T-cell (primary cell): ENCODE measurements around the gene HMX2. TPM values are rescaled to one million over a fixed set of nuclear protein-coding genes. Genes with fewer than 3 reads are reported as not detected.

ENCODE experiments used
- ATAC-seq, 4 experiments: fragments of 200-7000 bp in 3 of 4; fragments of 150-1000 bp in 1 of 4; cut with Tn5 transposase; replicated peaks in 1 of 4; 1 replicate in 3 of 4; 2 replicates in 1 of 4; pipeline ENCODE4 v1.10.0; 2021; ENCODE audit warnings: moderate library complexity in 3 of 4, mild to moderate bottlenecking in 2 of 4, moderate number of reproducible peaks in 1 of 4
- CTCF ChIA-PET, 2 donors: fragments of 300-600 bp; sonication (Branson Sonifier 250); formaldehyde crosslinking; loops; one replicate each; lab custom pipeline; 2022; ENCODE audit warnings: antibody characterized with exemption in 2 of 2; lab: Charles Lee
- POLR2A ChIA-PET, 2 donors: fragments of 300-600 bp; sonication (Branson Sonifier 250); formaldehyde crosslinking; loops; one replicate each; lab custom pipeline; 2022; ENCODE audit warnings: antibody characterized with exemption in 2 of 2; lab: Charles Lee
- DNase-seq, 35 experiments: peaks; one replicate each; pipeline versions ENCODE4 v3.0.0 to v3.0.0-alpha.2; 2013 to 2023
- H3K27ac ChIP-seq: one replicate; pipeline ENCODE4 v1.5.1; 2013; ENCODE audit warnings: low read length
- H3K27me3 ChIP-seq, 2 experiments: replicated peaks in 1 of 2; 1 replicate in 1 of 2; 2 replicates in 1 of 2; pipeline versions ENCODE4 v1.6.1 to v1.7.0; 2013; ENCODE audit warnings: low read length in 1 of 2, mixed read lengths in 1 of 2; ENCODE audit not compliant: control insufficient read depth in 2 of 2, insufficient read depth in 2 of 2; ENCODE audit errors: extremely low read depth in 1 of 2
- H3K36me3 ChIP-seq, 2 donors: 1 replicate in 1 of 2; 2 replicates in 1 of 2; pipeline versions ENCODE4 v1.6.1 to v1.7.0; 2013; ENCODE audit warnings: low read length in 1 of 2; ENCODE audit not compliant: control insufficient read depth in 2 of 2, insufficient read depth in 1 of 2; ENCODE audit errors: extremely low read depth in 1 of 2
- H3K4me1 ChIP-seq, 2 experiments: 1 replicate in 1 of 2; 2 replicates in 1 of 2; pipeline versions ENCODE4 v1.6.1 to v1.7.0; 2013; ENCODE audit warnings: low read length in 2 of 2, mixed read lengths in 1 of 2; ENCODE audit not compliant: insufficient read depth in 2 of 2, control insufficient read depth in 1 of 2; ENCODE audit errors: extremely low read depth in 1 of 2
- H3K4me3 ChIP-seq, 2 donors: 1 replicate in 1 of 2; 2 replicates in 1 of 2; pipeline versions ENCODE4 v1.5.1 to v1.7.0; 2013; ENCODE audit warnings: mild to moderate bottlenecking in 2 of 2, low read length in 1 of 2, moderate library complexity in 1 of 2; ENCODE audit not compliant: control insufficient read depth in 1 of 2; ENCODE audit errors: extremely low read depth in 1 of 2
- H3K9me3 ChIP-seq: 2 replicates; pipeline ENCODE4 v1.7.0; 2013
- H3K27ac Mint-ChIP-seq, 2 donors: one replicate each; pipeline ENCODE4 v1.8.0; 2020 to 2021; ENCODE audit warnings: mild to moderate bottlenecking in 2 of 2, mixed read lengths in 2 of 2
- H3K27me3 Mint-ChIP-seq, 2 donors: one replicate each; pipeline ENCODE4 v1.8.0; 2021 to 2022; ENCODE audit warnings: mixed read lengths in 2 of 2
- H3K36me3 Mint-ChIP-seq: one replicate; pipeline ENCODE4 v1.8.0; 2021; ENCODE audit warnings: mixed read lengths
- H3K4me1 Mint-ChIP-seq, 3 donors: one replicate each; pipeline ENCODE4 v1.8.0; 2020 to 2022; ENCODE audit warnings: mixed read lengths in 3 of 3, mild to moderate bottlenecking in 1 of 3
- H3K4me3 Mint-ChIP-seq, 3 donors: one replicate each; pipeline ENCODE4 v1.8.0; 2020 to 2022; ENCODE audit warnings: mild to moderate bottlenecking in 3 of 3, mixed read lengths in 3 of 3, moderate library complexity in 3 of 3
- H3K9me3 Mint-ChIP-seq, 3 donors: one replicate each; pipeline ENCODE4 v1.8.0; 2020 to 2022; ENCODE audit warnings: mixed read lengths in 3 of 3
- WGBS: methylation state at CpG from one replicate; pipeline ENCODE4 v1.1.5; 2013; ENCODE audit warnings: missing lambda C conversion rate; ENCODE audit not compliant: insufficient coverage; 5-methylcytosine and 5-hydroxymethylcytosine counted together
- total RNA-seq, 35 experiments: library from RNA in 6 of 35; stranded (reverse) in 6 of 35; fragments of 120-200 nt in 1 of 35; gene quantifications; one replicate each; pipeline versions ENCODE4 v1.2.1 to v1.2.4 and lab custom pipeline; 2013 to 2026

HMX2 gene
- total RNA-seq, 5 donors from 2014 or later (not counting 1 experiment from before 2014, with no cell fraction given): not detected

GRCh38 chr10:123117644-123118417 lies 30.1 kb upstream of the HMX2 start:
- no peak overlapping the region for H3K27ac Mint-ChIP-seq
- H3K36me3 Mint-ChIP-seq: no peaks in the 10 kb centered on the region
- Histone ChIP-seq H3K27me3 (peaks cover 7 to 38% of the 10 kb centered on the region in 2 experiments), H3K4me1 (no peaks in the 10 kb centered on the region), H3K9me3 (no peaks in the 10 kb centered on the region), H3K27ac (no peak overlapping the region), H3K36me3 (no peaks in the 10 kb centered on the region), H3K4me3 (no peak overlapping the region)
- H3K4me1 Mint-ChIP-seq: no peaks in the 10 kb centered on the region
- ATAC-seq (no peak), DNase-seq (no peak)
- peaks cover 50 to 54% of the 10 kb centered on the region in 2 donors for H3K27me3 Mint-ChIP-seq
- H3K4me3 Mint-ChIP-seq: no peak overlapping the region
- 16% methylated on average over 17 of the region's 26 CpGs for WGBS
- ChIA-PET CTCF (no interaction called here), POLR2A (no interaction called here)
- H3K9me3 Mint-ChIP-seq: no peaks in the 10 kb centered on the region

- no peak overlapping the region for H3K4me3 Mint-ChIP-seq
- DNase-seq (no peak), ATAC-seq (no peak)
- H3K4me1 Mint-ChIP-seq: no peaks in the 10 kb centered on the region
- Histone ChIP-seq H3K4me3 (no peak overlapping the region), H3K4me1 (no peaks in the 10 kb centered on the region), H3K27me3 (peaks cover 7 to 41% of the 10 kb centered on the region in 2 experiments), H3K36me3 (no peaks in the 10 kb centered on the region), H3K27ac (no peak overlapping the region), H3K9me3 (no peaks in the 10 kb centered on the region)
- H3K27ac Mint-ChIP-seq: no peak overlapping the region
- ChIA-PET CTCF (no interaction called here), POLR2A (no interaction called here)
- H3K27me3 Mint-ChIP-seq: peaks cover 47 to 51% of the 10 kb centered on the region in 2 donors
- H3K9me3 Mint-ChIP-seq: no peaks in the 10 kb centered on the region
- WGBS: 70% methylated on average over 7 of the region's 8 CpGs
- H3K36me3 Mint-ChIP-seq: no peaks in the 10 kb centered on the region
Observed at GRCh38 chr10:123119081-123119480, 28.9 kb upstream of the HMX2 start.

GRCh38 chr10:123126246-123126645 lies 21.7 kb upstream of the HMX2 start:
- H3K4me1 Mint-ChIP-seq: no peaks in the 10 kb centered on the region
- ATAC-seq: no peak
- DNase-seq: no peak
- Histone ChIP-seq H3K27me3 (peaks cover 12 to 18% of the 10 kb centered on the region in 2 experiments), H3K4me1 (no peaks in the 10 kb centered on the region), H3K9me3 (no peaks in the 10 kb centered on the region), H3K4me3 (no peak overlapping the region), H3K36me3 (no peaks in the 10 kb centered on the region), H3K27ac (no peak overlapping the region)
- H3K27ac Mint-ChIP-seq: no peak overlapping the region
- H3K27me3 Mint-ChIP-seq: peaks cover 63 to 65% of the 10 kb centered on the region in 2 donors
- 78% methylated on average over 3 of the region's 5 CpGs for WGBS
- H3K4me3 Mint-ChIP-seq: no peak overlapping the region
- H3K36me3 Mint-ChIP-seq: no peaks in the 10 kb centered on the region
- POLR2A ChIA-PET: no interaction called here
- CTCF ChIA-PET: no interaction called here
- no peaks in the 10 kb centered on the region for H3K9me3 Mint-ChIP-seq

- H3K27ac ChIP-seq: no peak overlapping the region
- CTCF ChIA-PET: interaction anchor here in 1 of 2 donors (0.6 kb wide), 1 partner anchor 153 kb away, joined by 3 read pairs; no protein-coding TSS in a partner anchor
- POLR2A ChIA-PET: no interaction called here
- H3K4me1 Mint-ChIP-seq: peaks cover 22 to 24% (median 23%) of the 10 kb centered on the region in 3 donors
- no peak for DNase-seq
- no peaks in the 10 kb centered on the region for H3K36me3 ChIP-seq
- no peak overlapping the region for H3K4me3 Mint-ChIP-seq
- H3K9me3 Mint-ChIP-seq: no peaks in the 10 kb centered on the region
- no peak overlapping the region for H3K27ac Mint-ChIP-seq
- H3K4me3 ChIP-seq: no peak overlapping the region
- WGBS: 61% methylated on average over 3 of the region's 4 CpGs
- H3K36me3 Mint-ChIP-seq: no peaks in the 10 kb centered on the region
- H3K4me1 ChIP-seq: peaks cover 3 to 23% of the 10 kb centered on the region in 2 experiments
- no peaks in the 10 kb centered on the region for H3K9me3 ChIP-seq
- no peak for ATAC-seq
- H3K27me3 Mint-ChIP-seq: peaks cover 77 to 84% of the 10 kb centered on the region in 2 donors
- peaks cover 22 to 47% of the 10 kb centered on the region in 2 experiments for H3K27me3 ChIP-seq
Observed at GRCh38 chr10:123129618-123130271, 18.2 kb upstream of the HMX2 start.

GRCh38 chr10:123132576-123133477 lies 15.1 kb upstream of the HMX2 start:
- DNase-seq (peak; percentile 54 to 92 (median 80)), ATAC-seq (peak; percentile 69 to 80 (median 74))
- Mint-ChIP-seq H3K27me3 (peaks cover 61 to 74% of the 10 kb centered on the region in 2 donors), H3K4me1 (peaks cover 31 to 36% (median 32%) of the 10 kb centered on the region in 3 donors), H3K27ac (peak overlapping the region in 1 of 2 donors; percentile 7), H3K36me3 (no peaks in the 10 kb centered on the region), H3K9me3 (no peaks in the 10 kb centered on the region), H3K4me3 (peak overlapping the region; percentile 65 to 81 (median 67))
- no peaks in the 10 kb centered on the region for H3K9me3 ChIP-seq
- POLR2A ChIA-PET: interaction anchor here in 1 of 2 donors (0.5 to 0.6 kb wide), 2 partner anchors 45 to 246 kb away, joined by 3 read pairs; no protein-coding TSS in a partner anchor
- H3K36me3 ChIP-seq: no peaks in the 10 kb centered on the region
- 4% methylated on average over 36 of the region's 48 CpGs for WGBS
- H3K27me3 ChIP-seq: peaks cover 22 to 68% of the 10 kb centered on the region in 2 experiments
- peak overlapping the region; percentile 17 to 55 for H3K4me3 ChIP-seq
- CTCF ChIA-PET: interaction anchor here (0.6 to 2.3 kb wide), 9 partner anchors 14 to 427 kb away, joined by 3 to 8 read pairs (median 4); partner anchors contain the start of gene BUB3 (in 1 of the 2)
- H3K27ac ChIP-seq: no peak overlapping the region
- H3K4me1 ChIP-seq: peaks cover 11 to 50% of the 10 kb centered on the region in 2 experiments
